Lower lobe of right lung (tissue), 2 donors: ENCODE data around the gene MGAT4A. TPM values are rescaled to one million over a fixed set of nuclear protein-coding genes. Genes with fewer than 3 reads are reported as not detected.

Experiments
- ATAC-seq, 2 donors: fragments of 200-7000 bp; cut with Tn5 transposase; one replicate each; pipeline ENCODE4 v1.9.1; 2020 to 2022; ENCODE audit warnings: mild to moderate bottlenecking in 2 of 2, moderate library complexity in 2 of 2
- DNase-seq: peaks from one replicate; pipeline ENCODE4 v3.0.0-alpha.2; 2020
- H3K27ac ChIP-seq: fragments of 200-600 bp; one replicate; pipeline ENCODE4 v1.8.0; 2022
- H3K27me3 ChIP-seq: fragments of 200-600 bp; one replicate; pipeline ENCODE4 v1.8.0; 2022; ENCODE audit warnings: low read depth
- H3K36me3 ChIP-seq: fragments of 200-600 bp; one replicate; pipeline ENCODE4 v1.8.0; 2022; ENCODE audit warnings: mild to moderate bottlenecking
- H3K4me1 ChIP-seq: fragments of 200-600 bp; one replicate; pipeline ENCODE4 v1.8.0; 2022
- H3K4me3 ChIP-seq: fragments of 200-600 bp; one replicate; pipeline ENCODE4 v1.8.0; 2022; ENCODE audit warnings: mild to moderate bottlenecking
- H3K9me3 ChIP-seq: fragments of 200-600 bp; one replicate; pipeline ENCODE4 v1.8.0; 2022
- intact Hi-C: fragments of 100-400 bp; cut with DNase I; formaldehyde crosslinking; loops from one replicate; pipeline ENCODE4 v1.11.0; 2022
- long read RNA-seq: library from polyadenylated mRNA; unstranded; transcript quantifications from one replicate; pipeline ENCODE4 v2.0.0, GENCODE V29; 2021
- total RNA-seq: library from RNA; stranded (reverse); fragmentation: NEBNext Ultra II Directional; extraction: Animal tissue kit (Norgen Biotek cat#: 25700); gene quantifications from one replicate; pipeline ENCODE4 v1.2.1, GENCODE V29; 2021
- TF ChIP-seq, protein P1 (sequence below): fragments of 200-600 bp; IDR thresholded peaks from one replicate; pipeline ENCODE4 v1.8.0; 2022; ENCODE audit warnings: antibody characterized with exemption, mild to moderate bottlenecking
- donor health status: DM: no; HTN: yes; CAD: no; lungs with severe emphysema.

Gene MGAT4A
- total RNA-seq, result 82.0 TPM
- long read RNA-seq, full-length matches to known transcripts, result 26 of 56 reads
- long read RNA-seq, partial matches to known transcripts, result 3 of 56 reads
- long read RNA-seq, other reads (novel, unspliced or antisense), result 27 of 56 reads

DNA sequence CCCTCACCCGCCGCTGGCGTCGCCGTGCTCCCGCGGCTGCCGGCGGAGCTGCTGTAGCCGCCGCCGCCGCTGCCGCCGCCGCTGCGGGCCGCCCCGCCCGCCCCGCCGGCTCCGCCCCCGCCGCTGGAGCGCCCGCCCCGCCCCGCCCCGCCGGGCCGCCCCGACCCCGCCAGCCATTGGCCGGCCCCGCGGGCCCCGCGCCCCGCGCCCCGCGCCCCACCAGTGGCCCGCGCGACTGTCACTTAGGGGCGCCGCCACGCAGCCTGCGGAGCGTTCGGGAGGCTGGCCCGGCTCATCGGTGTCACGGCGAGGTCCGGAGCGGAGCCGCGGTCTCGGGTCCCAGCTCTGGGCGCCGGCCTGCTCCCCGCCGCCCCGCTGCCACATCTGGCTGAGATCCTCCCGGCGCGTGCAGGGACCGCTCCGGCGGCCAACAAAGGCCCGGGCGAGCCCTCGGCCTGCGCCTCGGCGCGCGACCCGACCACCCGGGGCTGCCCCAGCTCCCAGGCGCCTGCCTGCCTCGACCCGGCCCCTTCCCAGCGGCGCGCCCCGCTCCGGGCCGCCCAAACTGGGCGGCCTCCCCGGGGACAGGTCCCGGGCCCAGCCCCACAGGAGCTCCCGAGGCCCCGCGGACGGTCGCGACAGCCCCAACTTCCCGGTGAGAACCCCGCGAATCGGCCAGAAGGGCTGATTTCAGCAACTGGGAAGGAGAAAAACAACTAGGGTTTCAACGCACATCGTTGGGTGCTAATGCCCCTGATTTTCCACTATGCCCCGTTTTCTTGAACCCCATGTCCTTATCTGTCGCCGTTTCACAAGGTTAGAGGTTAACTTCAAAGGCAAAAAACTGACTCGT lies at the start of gene MGAT4A:
Gene MGAT4A (minus strand): TSS at position 92 of the 853 bp plus-strand sequence. CDS start 4,800 bp downstream, outside the sequence.
- TF ChIP-seq, protein P1, sequence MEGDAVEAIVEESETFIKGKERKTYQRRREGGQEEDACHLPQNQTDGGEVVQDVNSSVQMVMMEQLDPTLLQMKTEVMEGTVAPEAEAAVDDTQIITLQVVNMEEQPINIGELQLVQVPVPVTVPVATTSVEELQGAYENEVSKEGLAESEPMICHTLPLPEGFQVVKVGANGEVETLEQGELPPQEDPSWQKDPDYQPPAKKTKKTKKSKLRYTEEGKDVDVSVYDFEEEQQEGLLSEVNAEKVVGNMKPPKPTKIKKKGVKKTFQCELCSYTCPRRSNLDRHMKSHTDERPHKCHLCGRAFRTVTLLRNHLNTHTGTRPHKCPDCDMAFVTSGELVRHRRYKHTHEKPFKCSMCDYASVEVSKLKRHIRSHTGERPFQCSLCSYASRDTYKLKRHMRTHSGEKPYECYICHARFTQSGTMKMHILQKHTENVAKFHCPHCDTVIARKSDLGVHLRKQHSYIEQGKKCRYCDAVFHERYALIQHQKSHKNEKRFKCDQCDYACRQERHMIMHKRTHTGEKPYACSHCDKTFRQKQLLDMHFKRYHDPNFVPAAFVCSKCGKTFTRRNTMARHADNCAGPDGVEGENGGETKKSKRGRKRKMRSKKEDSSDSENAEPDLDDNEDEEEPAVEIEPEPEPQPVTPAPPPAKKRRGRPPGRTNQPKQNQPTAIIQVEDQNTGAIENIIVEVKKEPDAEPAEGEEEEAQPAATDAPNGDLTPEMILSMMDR, result no peak
- H3K27me3 ChIP-seq, result no peaks in the 10 kb centered on the region
- H3K27ac ChIP-seq, result peak within 1 kb of the TSS; percentile 96
- H3K4me3 ChIP-seq, result peak within 1 kb of the TSS; percentile 81
- H3K4me1 ChIP-seq, result peaks cover 58% of the 10 kb centered on the region
- DNase-seq (peak; percentile 89), ATAC-seq (peak; percentile 94 to 97)
- intact Hi-C loops, result no loop called here
- H3K36me3 ChIP-seq, result no peaks in the 10 kb centered on the region
- H3K9me3 ChIP-seq, result no peaks in the 10 kb centered on the region

DNA sequence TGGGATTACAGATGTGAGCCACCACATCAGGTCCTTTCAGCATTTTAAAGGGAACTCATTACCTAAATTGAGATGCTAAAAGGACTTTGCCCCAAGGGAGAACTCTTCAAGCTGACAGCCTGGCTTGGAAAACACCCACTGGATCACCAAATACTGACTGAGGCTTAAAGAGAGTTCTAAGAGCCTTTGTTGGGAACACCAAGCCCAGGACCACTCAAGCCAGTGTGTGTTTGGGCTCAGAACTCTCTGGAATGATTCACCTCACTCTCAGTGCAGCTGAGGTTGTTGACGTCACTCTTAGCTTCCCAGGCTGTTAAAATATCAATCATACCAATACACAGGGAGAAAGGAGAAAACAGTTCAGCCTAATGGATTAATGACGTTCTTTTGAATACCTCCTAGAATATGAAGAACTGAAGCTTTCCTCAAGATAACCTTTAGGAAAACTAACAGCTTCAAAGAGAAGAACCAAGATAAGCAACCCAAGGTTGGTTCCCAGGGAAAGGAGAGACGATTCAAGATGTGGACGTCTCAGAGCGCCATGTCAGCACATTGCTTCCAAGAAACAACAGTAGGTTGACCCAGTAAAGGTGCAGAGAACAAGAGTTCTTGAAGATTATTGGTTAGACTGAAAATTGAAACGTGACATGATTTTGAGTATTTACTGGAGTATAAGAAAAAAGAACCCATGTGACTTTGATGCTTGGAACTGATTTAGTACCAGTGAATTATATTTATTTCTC lies 48.0 kb upstream of the MGAT4A start:
- DNase-seq, result no peak
- TF ChIP-seq, protein P1, result no peak
- ATAC-seq, result no peak
- no peak overlapping the region for H3K4me3 ChIP-seq
- peaks cover 9% of the 10 kb centered on the region for H3K4me1 ChIP-seq
- no peaks in the 10 kb centered on the region for H3K27me3 ChIP-seq
- H3K27ac ChIP-seq, result no peak overlapping the region
- H3K9me3 ChIP-seq, result peaks cover 14% of the 10 kb centered on the region
- no peaks in the 10 kb centered on the region for H3K36me3 ChIP-seq
- intact Hi-C loops, result no loop called here

DNA sequence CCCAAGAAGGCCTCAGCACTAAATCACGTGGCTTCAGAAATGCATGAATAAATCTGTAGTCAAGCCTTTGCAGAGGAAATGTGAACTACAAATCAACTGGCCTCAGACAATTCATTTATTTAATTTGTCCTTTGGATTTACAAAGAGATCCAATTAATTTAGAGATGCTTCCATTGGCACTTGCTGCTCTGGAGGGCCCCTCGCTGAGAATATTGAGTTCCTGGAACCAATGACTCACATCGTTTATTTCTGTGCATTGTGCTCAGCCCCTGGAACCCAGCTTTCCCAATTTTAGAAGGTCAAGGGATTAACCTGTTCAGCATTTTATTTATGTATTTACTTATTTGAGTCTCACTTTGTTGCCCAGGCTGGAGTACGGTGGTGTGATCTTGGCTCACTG lies 47.2 kb upstream of the MGAT4A start:
- Histone ChIP-seq H3K9me3 (peaks cover 14% of the 10 kb centered on the region), H3K27ac (no peak overlapping the region), H3K36me3 (no peaks in the 10 kb centered on the region), H3K27me3 (no peaks in the 10 kb centered on the region), H3K4me1 (peaks cover 9% of the 10 kb centered on the region), H3K4me3 (no peak overlapping the region)
- intact Hi-C loops, result no loop called here
- TF ChIP-seq, protein P1, result no peak
- DNase-seq, result no peak
- ATAC-seq, result no peak

DNA sequence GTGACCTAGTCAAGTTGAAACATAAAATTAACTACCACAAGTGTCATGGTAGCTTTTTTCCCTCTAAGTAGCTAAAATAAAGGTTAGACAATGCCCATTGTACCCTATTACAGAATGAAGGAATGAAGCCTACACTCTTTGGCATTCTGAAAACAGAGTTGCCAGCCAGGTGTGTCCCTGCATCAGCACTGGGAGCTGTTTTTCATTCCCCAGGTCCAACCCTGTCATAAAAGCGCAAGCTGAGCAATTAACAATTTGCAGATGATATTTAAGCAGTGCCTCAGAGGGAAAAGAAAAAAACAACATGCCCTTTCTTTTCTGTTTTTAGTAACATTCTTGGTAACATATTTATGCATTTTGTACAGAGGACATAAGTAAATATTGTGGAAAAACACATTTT lies 46.8 kb upstream of the MGAT4A start:
- intact Hi-C loops, result no loop called here

DNA sequence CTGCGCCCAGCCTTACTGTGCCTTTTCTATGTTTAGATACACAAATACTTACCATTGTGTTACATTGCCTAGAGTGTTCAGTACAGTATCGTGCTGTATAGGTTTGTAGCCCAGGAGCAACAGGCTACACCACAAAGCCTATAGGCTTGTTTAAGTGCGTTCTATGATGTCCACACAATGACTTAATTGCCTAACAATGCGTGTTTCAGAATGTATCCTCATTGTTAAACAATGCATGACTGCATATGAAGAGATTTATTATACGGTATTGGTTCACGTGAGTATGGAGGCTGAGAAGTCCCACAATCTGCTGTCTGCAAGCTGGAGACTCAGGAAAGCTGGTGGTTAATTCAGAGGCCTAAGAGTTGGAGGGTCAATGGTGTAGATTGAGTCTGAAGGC lies 46.1 kb upstream of the MGAT4A start:
- TF ChIP-seq, protein P1, result no peak

More for the DNA sequence above, 46.8 kb upstream of the MGAT4A start:
- no peaks in the 10 kb centered on the region for H3K27me3 ChIP-seq
- peaks cover 13% of the 10 kb centered on the region for H3K9me3 ChIP-seq
- no peak overlapping the region for H3K27ac ChIP-seq
- peaks cover 13% of the 10 kb centered on the region for H3K4me1 ChIP-seq
- H3K4me3 ChIP-seq, result no peak overlapping the region
- TF ChIP-seq, protein P1, result no peak
- DNase-seq (no peak), ATAC-seq (no peak)
- no peaks in the 10 kb centered on the region for H3K36me3 ChIP-seq

More for the DNA sequence above, 46.1 kb upstream of the MGAT4A start:
- H3K27ac ChIP-seq, result no peak overlapping the region
- intact Hi-C loops, result no loop called here
- ATAC-seq (no peak), DNase-seq (no peak)
- no peak overlapping the region for H3K4me3 ChIP-seq
- peaks cover 7% of the 10 kb centered on the region for H3K9me3 ChIP-seq
- H3K4me1 ChIP-seq, result peaks cover 20% of the 10 kb centered on the region
- H3K27me3 ChIP-seq, result no peaks in the 10 kb centered on the region
- no peaks in the 10 kb centered on the region for H3K36me3 ChIP-seq
